NCI-H1092 (cell line): Measurements from ENCODE around the gene EXOC4.

ENCODE experiments used
- DNase-seq: peaks from one replicate; lab custom pipeline; 2025; lab: John Stamatoyannopoulos, UW

EXOC4 gene

GRCh38 chr7:133706016-133706415, 453.1 kb downstream of the EXOC4 start:
- DNase-seq = no peak

DNA sequence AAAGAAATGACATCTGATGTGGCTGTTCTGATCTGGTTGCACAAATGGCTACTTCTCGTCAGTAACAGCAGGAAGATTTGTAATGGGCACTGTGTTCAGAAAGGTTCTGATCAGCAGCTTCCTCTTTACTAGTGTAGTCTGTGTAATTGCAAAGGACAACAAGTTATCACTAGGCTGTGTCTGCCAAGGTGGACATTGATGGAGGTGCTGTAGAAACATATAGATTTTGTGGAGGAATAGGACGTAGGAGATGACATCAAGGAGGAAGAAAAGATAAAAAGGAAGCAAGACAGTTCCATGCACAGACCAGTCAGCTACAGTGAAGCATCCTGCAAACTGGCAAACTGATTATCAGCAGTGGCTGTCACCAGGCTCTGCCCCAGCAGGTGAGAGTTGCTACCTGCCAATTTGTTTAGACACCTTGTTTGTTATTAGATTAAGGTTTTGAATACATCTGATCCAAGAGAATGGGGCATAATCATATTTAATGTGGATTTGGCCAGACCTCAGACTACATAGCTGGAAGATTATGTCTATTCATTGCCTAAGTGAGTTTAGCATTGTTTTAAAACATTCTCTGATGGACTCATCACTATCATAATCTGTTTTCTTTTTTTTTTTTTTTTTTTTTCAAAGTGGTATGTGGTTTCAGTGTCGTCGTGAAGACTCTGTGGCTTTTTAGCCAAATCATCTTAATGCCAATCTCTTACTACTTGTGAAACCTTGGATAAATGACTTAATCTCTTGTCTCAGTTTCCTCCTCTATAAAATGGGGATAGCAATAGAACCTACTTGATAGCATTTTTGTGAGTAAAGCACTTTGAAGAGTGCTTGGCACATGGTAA, 456.4 kb downstream of the EXOC4 start:
- no peak for DNase-seq

- DNase-seq = no peak
Measured at GRCh38 chr7:133712544-133712943, 459.7 kb downstream of the EXOC4 start.

GRCh38 chr7:133714654-133715053, 461.8 kb downstream of the EXOC4 start:
- DNase-seq = no peak

GRCh38 chr7:133718131-133718530, 465.3 kb downstream of the EXOC4 start:
- no peak for DNase-seq

DNA sequence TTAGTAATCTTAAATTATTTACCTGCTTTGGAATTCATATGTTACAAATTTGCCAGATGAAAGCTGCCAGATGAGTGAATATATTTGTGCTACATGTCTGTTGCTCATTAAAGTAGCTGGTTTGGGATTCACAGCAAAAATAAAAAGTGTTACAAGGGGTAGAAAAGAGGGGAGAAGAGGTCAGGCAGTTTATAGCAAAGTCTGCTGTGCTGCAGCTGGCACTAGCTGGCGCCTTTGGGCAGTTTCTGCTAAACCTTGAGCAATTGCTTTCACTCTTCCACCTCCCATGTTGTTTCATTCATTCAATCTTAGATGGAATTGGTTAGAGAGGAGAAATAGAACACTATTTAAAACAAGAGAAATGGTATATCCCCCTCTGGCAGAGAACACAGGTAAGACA, 470.2 kb downstream of the EXOC4 start:
- no peak for DNase-seq

DNA sequence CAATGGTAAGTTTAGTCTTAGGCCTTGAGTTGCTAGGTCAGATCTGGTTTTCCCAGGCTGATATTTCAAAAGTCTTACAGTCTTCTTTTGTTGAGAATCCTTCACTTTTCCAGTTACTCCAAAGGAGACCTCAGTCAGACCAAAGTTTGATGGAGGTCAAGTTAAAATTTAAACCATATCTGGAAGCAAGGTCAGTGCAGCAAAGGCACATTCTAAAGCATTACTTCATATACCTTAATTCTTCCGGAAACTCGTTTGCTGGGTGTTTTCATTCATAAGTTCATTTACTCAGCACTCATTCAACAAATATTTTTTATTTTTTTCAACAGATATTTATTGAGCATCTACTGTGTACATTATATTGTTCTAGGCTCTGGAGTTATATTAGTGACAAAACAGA, 471.3 kb downstream of the EXOC4 start:
- no peak for DNase-seq

DNA sequence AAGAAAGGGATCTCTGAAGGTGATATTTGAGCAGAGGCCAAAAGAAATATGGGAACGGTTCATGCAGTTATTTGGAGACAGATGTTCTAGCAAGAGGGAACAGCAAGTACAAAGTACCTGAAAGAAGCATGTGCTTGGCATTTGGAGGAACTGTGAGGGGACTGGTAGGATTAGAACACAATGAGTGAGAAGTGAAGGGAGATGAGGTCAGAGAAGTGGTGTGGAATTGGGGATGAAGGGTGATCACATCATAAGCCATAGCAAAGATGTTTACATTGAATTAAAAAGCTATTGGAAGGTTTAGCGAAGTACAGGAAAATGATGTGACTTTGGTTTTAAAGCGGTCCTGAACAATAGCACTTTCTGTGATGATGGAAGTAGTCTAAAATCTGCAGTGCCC, 471.8 kb downstream of the EXOC4 start:
- no peak for DNase-seq

GRCh38 chr7:133727476-133728214, 474.8 kb downstream of the EXOC4 start:
- no peak for DNase-seq

DNA sequence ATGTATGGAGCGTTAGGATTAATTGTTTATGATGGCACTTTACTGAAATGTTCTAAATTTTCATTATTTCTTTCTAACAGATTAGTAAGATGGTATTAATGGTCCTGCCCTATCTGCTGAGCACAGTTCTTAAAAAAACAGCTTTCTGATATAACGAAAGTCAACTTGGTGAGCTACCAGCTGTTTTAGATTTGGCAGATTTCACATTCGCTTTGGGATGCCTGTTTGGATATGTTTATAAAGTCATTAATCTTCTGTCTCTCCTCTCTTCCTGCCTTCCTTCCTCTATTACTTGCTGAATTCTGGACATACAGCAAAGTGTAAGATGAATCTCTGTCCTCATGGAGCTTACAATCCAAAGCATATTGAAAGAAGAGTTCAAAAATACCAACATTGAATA, 477.5 kb downstream of the EXOC4 start:
- no peak for DNase-seq

- no peak for DNase-seq
Measured at GRCh38 chr7:133733401-133733800, 480.5 kb downstream of the EXOC4 start.

- no peak for DNase-seq
Measured at GRCh38 chr7:133735222-133735621, 482.3 kb downstream of the EXOC4 start.

GRCh38 chr7:133739817-133740216, 486.9 kb downstream of the EXOC4 start:
- DNase-seq = no peak

- no peak for DNase-seq
Measured at GRCh38 chr7:133741078-133741477, 488.2 kb downstream of the EXOC4 start.

DNA sequence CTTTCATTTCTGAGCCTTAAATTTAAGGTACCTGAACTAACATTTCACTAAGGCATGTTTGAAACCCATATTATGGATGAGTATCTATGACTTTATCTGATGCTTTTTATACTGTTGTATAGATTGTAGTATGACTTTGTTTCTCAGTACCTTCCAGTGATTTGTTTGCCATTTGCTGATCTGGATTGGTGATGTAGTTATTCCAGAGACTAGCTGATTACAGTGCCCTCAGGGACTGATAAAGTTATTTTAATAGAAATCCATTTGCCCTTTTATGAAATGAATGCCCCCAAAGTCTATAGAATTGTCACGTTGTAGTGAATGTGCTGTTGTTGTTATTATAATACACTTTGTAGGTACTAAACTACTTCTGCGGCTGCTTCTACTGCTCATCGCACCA, 488.8 kb downstream of the EXOC4 start:
- DNase-seq = no peak

- DNase-seq = no peak
Measured at GRCh38 chr7:133742709-133743538, 490.0 kb downstream of the EXOC4 start.

DNA sequence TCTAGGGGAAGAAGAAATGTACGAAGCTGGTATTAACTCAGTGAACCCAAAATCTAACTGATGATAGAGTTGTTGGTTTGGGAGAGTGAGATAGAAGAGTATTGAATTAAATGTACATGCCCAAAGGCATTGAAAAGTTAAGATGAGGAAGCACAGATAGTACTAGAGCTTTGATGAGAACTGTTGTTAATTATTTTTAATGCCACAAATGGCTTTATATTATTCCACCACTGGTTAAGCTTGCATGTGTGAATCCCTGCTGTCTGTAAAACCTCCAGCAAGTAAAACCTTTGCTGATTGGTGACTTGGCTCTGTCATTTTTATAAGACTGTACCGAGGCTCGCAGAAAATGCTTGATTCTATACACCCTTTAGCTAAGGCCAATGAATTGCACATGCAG, 491.6 kb downstream of the EXOC4 start:
- no peak for DNase-seq

DNA sequence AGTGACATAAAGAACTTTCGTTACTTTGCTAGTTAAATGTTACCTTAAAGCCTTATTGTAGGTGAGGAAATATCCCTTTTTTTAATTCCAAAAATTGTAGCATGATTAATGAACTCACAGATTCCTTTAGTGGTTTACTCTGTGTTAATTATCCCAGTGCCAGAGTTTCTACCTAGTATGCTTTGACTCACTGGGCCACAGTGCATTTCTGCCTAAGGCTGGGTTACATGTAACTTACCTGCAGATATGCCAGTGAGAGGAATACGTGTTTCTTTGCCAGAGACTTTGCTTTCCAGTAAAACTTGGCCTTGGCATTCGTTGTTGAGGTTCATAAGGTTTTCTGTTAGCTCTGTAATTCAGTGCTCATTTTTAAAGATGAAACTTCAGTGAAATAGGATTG, 493.4 kb downstream of the EXOC4 start:
- no peak for DNase-seq

DNA sequence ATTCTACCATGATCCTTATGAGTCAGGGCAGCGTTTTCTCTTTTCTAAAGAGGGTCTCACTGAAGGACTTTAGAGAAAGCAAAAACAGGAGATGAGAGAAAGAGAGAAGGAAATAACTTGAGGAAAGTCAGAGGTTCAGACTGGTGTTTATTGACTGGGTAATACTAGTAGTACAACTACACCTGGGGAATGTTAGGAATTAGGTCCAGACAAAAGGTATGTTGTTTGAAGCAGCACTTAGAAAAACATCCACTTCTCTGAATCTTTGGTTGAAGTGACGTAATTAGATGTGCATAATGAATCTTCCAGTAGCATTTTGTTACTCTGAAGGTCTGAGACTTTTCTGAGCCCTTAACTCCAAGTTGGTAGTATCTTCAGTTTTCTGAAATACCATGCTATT, 494.0 kb downstream of the EXOC4 start:
- no peak for DNase-seq

DNA sequence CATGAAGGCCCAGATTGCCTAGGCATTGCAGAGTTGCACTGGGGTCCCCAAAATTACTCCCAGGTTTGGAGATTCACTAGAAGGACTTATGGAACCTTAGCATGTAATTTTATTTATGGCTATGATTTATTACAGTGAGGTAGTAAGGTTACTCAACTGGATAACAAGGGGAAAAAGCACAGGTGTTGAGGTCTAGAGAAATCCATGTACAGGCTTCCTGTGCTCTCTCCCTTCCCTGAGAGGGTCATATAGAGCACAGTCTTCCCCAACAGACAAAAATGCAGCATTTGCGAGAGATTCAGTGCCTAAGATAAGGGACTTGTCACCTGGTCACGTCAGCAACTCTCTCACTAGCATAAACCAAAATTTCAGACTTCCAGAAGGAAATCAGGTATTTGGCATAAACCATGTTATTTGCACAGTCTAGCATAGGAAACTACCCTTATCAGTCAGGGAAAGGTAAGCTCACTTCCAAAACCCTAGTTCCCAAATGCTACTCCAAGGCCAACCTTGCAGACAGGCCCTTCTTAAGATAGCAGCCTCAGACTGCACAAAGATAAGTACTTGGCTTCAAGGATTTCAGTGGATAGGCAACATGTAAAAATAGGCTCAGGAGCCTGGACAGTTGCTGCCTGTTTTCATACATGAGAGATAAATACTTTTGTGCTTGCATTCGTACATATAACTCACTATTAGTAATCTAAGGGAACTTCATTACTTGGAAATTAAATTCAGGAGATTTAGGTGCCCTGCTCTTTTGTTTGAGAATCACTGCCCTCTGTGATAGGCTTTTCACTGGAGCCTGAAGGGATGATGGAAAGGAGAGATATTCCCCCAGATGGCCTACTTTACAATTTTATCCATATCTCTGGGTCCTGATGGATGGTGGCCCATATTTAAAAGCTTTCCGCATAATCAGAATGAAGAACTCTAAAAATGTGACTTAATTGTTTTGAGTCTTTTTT, 495.8 kb downstream of the EXOC4 start:
- DNase-seq = no peak

- DNase-seq = no peak
Measured at GRCh38 chr7:133750287-133750686, 497.4 kb downstream of the EXOC4 start.
